ENCODE data around the gene ATP8A2. TPM values are rescaled to one million over a fixed set of nuclear protein-coding genes. Genes with fewer than 3 reads are reported as not detected.

The ATP8A2 gene
- total RNA-seq, 4 donors from 2014 or later = not detected

DNA sequence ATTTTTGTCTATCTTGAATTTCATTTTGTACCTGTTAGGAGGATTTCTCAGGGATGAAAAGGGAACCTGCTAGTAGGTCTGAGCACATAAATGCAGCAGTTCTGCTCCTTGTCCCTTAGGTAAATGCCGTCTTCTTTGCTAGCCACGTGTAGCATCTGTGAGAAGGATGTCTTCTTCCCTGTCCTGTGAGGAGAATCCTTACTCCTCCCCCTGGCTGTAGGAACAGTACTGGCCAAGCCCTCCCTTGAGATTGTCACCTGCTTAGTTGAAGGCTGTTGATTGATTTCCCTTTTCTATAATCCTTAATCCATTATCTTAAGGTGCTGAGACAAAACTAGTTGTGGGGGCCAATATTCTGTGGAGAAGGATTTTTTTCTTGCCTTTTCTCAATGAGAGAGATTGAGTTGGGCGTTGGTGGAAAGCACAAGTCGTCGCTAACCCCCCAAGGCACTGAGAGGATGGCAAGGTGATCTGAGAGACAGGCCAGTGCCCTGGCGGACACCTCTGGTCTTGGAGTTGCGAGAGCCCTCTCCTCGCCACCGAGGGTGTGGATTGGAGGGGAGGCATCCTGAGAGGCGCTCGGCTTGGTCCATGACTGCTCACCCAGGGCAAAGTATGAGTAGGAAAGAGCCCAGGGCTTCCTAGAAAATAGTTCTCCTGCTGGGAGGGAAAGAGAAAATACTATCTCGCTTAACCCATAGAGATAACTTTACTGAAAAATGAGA is 216.7 kb downstream of the ATP8A2 start:
- intact Hi-C loops (cut with DNase I; ENCODE audit: low total_unique reads) = no loop called here
- H3K27me3 ChIP-seq = no peaks in the 10 kb centered on the region
- DNase-seq (no peak), ATAC-seq (no peak)
- H3K9me3 ChIP-seq = no peaks in the 10 kb centered on the region
- TF ChIP-seq CTCF (IDR thresholded peaks at IDR 0.05 in 4 of 5, conservative IDR thresholded peaks at IDR 0.05 in 1 of 5) = no peak
- TF ChIP-seq POLR2A (IDR thresholded peaks at IDR 0.05) = no peak
- no peaks in the 10 kb centered on the region for H3K4me1 ChIP-seq
- in situ Hi-C loops (cut with MboI; ENCODE audit: low sequenced_read_pairs in 4 of 4) = no loop called here
- no peak overlapping the region for H3K27ac ChIP-seq
- no peaks in the 10 kb centered on the region for H3K36me3 ChIP-seq
- no peak overlapping the region for H3K4me3 ChIP-seq

GRCh38 chr13:25598421-25598820 is 226.6 kb downstream of the ATP8A2 start:
- TF ChIP-seq CTCF (IDR thresholded peaks at IDR 0.05 in 4 of 5, conservative IDR thresholded peaks at IDR 0.05 in 1 of 5) (no peak), POLR2A (IDR thresholded peaks at IDR 0.05) (no peak)
- no peaks in the 10 kb centered on the region for H3K27me3 ChIP-seq
- no peaks in the 10 kb centered on the region for H3K9me3 ChIP-seq
- H3K4me3 ChIP-seq = no peak overlapping the region
- DNase-seq (no peak), ATAC-seq (no peak)
- in situ Hi-C loops (cut with MboI; ENCODE audit: low sequenced_read_pairs in 4 of 4) (no loop called here), intact Hi-C loops (cut with DNase I; ENCODE audit: low total_unique reads) (no loop called here)
- no peaks in the 10 kb centered on the region for H3K4me1 ChIP-seq
- H3K27ac ChIP-seq = no peak overlapping the region
- no peaks in the 10 kb centered on the region for H3K36me3 ChIP-seq

GRCh38 chr13:25602176-25602575 is 230.4 kb downstream of the ATP8A2 start:
- DNase-seq (no peak), ATAC-seq (no peak)
- no peaks in the 10 kb centered on the region for H3K36me3 ChIP-seq
- in situ Hi-C loops (cut with MboI; ENCODE audit: low sequenced_read_pairs in 4 of 4) (no loop called here), intact Hi-C loops (cut with DNase I; ENCODE audit: low total_unique reads) (no loop called here)
- no peaks in the 10 kb centered on the region for H3K9me3 ChIP-seq
- no peak for TF ChIP-seq POLR2A (IDR thresholded peaks at IDR 0.05)
- no peak for TF ChIP-seq CTCF (IDR thresholded peaks at IDR 0.05 in 4 of 5, conservative IDR thresholded peaks at IDR 0.05 in 1 of 5)
- H3K4me1 ChIP-seq = no peaks in the 10 kb centered on the region
- H3K4me3 ChIP-seq = no peak overlapping the region
- no peak overlapping the region for H3K27ac ChIP-seq
- no peaks in the 10 kb centered on the region for H3K27me3 ChIP-seq

GRCh38 chr13:25604106-25604505 is 232.3 kb downstream of the ATP8A2 start:
- H3K27me3 ChIP-seq = no peaks in the 10 kb centered on the region
- no peak for TF ChIP-seq POLR2A (IDR thresholded peaks at IDR 0.05)
- TF ChIP-seq CTCF (IDR thresholded peaks at IDR 0.05 in 4 of 5, conservative IDR thresholded peaks at IDR 0.05 in 1 of 5) = no peak
- H3K9me3 ChIP-seq = no peaks in the 10 kb centered on the region
- H3K36me3 ChIP-seq = no peaks in the 10 kb centered on the region
- DNase-seq (no peak), ATAC-seq (no peak)
- in situ Hi-C loops (cut with MboI; ENCODE audit: low sequenced_read_pairs in 4 of 4) (no loop called here), intact Hi-C loops (cut with DNase I; ENCODE audit: low total_unique reads) (no loop called here)
- no peak overlapping the region for H3K27ac ChIP-seq
- no peak overlapping the region for H3K4me3 ChIP-seq
- no peaks in the 10 kb centered on the region for H3K4me1 ChIP-seq

- no peaks in the 10 kb centered on the region for H3K9me3 ChIP-seq
- ATAC-seq (no peak), DNase-seq (no peak)
- TF ChIP-seq POLR2A (IDR thresholded peaks at IDR 0.05) = no peak
- TF ChIP-seq CTCF (IDR thresholded peaks at IDR 0.05 in 4 of 5, conservative IDR thresholded peaks at IDR 0.05 in 1 of 5) = no peak
- no peak overlapping the region for H3K4me3 ChIP-seq
- H3K36me3 ChIP-seq = no peaks in the 10 kb centered on the region
- no peaks in the 10 kb centered on the region for H3K27me3 ChIP-seq
- in situ Hi-C loops (cut with MboI; ENCODE audit: low sequenced_read_pairs in 4 of 4) = no loop called here
- H3K4me1 ChIP-seq = no peaks in the 10 kb centered on the region
- no peak overlapping the region for H3K27ac ChIP-seq
- intact Hi-C loops (cut with DNase I; ENCODE audit: low total_unique reads) = no loop called here
Measured at GRCh38 chr13:25607096-25607495, 235.3 kb downstream of the ATP8A2 start.
